Measurements from ENCODE around the gene NPTN. TPM values are rescaled to one million over a fixed set of nuclear protein-coding genes. Genes with fewer than 3 reads are reported as not detected.
"Not testable (repeated sequence)": the region's sequence is repeated elsewhere in the genome, so short reads cannot be mapped to it uniquely, and the experiment has no call there.

NPTN gene
- total and polyA plus RNA-seq, 12 donors, result 89.9 to 212 (median 186) TPM

GRCh38 chr15:73578026-73578425, 55.2 kb downstream of the NPTN start:
- no peak overlapping the region for H3K27ac ChIP-seq
- no peak for TF ChIP-seq CTCF (IDR thresholded peaks at IDR 0.05)
- no peak for ATAC-seq
- H3K36me3 ChIP-seq, result peaks cover 0 to 98% (median 24%) of the 10 kb centered on the region in 9 donors
- WGBS, 2 donors, result 86 to 91% methylated on average over 2 of the region's 2 CpGs
- intact Hi-C loops (cut with DNase I), result no loop called here
- H3K27me3 ChIP-seq, result no peaks in the 10 kb centered on the region
- no peaks in the 10 kb centered on the region for H3K9me3 ChIP-seq
- no peak for DNase-seq
- peaks cover 3 to 35% (median 23%) of the 10 kb centered on the region in 9 donors for H3K4me1 ChIP-seq
- no peak overlapping the region for H3K4me3 ChIP-seq

GRCh38 chr15:73577593-73577992, 55.6 kb downstream of the NPTN start:
- H3K27ac ChIP-seq; ATAC-seq; H3K4me3 ChIP-seq; H3K27me3 ChIP-seq; H3K9me3 ChIP-seq; DNase-seq; intact Hi-C loops (cut with DNase I): not testable (repeated sequence)
- peaks cover 3 to 39% (median 23%) of the 10 kb centered on the region in 9 donors for H3K4me1 ChIP-seq
- peaks cover 0 to 98% (median 22%) of the 10 kb centered on the region in 9 donors for H3K36me3 ChIP-seq

- intact Hi-C loops (cut with DNase I), result no loop called here
- H3K4me1 ChIP-seq, result peaks cover 3 to 43% (median 24%) of the 10 kb centered on the region in 9 donors
- 44 to 55% methylated on average over 3 of the region's 3 CpGs for WGBS, 2 donors
- DNase-seq (peak; percentile 54 to 58), ATAC-seq (peak; percentile 66 to 96 (median 87))
- no peaks in the 10 kb centered on the region for H3K9me3 ChIP-seq
- peaks cover 0 to 98% (median 18%) of the 10 kb centered on the region in 9 donors for H3K36me3 ChIP-seq
- H3K27ac ChIP-seq, result peak overlapping the region in 7 of 10 donors; percentile 22 to 58 (median 41)
- TF ChIP-seq CTCF (IDR thresholded peaks at IDR 0.05), result no peak
- no peaks in the 10 kb centered on the region for H3K27me3 ChIP-seq
- no peak overlapping the region for H3K4me3 ChIP-seq
Measured at GRCh38 chr15:73575636-73576247, 57.4 kb downstream of the NPTN start.

- 48 to 52% methylated on average over 9 of the region's 9 CpGs for WGBS, 2 donors
- H3K4me3 ChIP-seq, result no peak overlapping the region
- ATAC-seq (peak; percentile 36 to 87 (median 60)), DNase-seq (peak in 1 of 2 donors; percentile 66)
- no peak for TF ChIP-seq CTCF (IDR thresholded peaks at IDR 0.05)
- no peaks in the 10 kb centered on the region for H3K9me3 ChIP-seq
- H3K27me3 ChIP-seq, result no peaks in the 10 kb centered on the region
- peaks cover 0 to 100% (median 37%) of the 10 kb centered on the region in 9 donors for H3K36me3 ChIP-seq
- H3K27ac ChIP-seq, result peak overlapping the region in 7 of 10 donors; percentile 9 to 32 (median 19)
- peaks cover 3 to 43% (median 24%) of the 10 kb centered on the region in 9 donors for H3K4me1 ChIP-seq
- intact Hi-C loops (cut with DNase I), result loop anchor here in 1 of 10 donors (5.0 kb wide), 1 partner anchor 34 kb away; no protein-coding TSS in a partner anchor
Measured at GRCh38 chr15:73573572-73573971, 59.6 kb downstream of the NPTN start.

DNA sequence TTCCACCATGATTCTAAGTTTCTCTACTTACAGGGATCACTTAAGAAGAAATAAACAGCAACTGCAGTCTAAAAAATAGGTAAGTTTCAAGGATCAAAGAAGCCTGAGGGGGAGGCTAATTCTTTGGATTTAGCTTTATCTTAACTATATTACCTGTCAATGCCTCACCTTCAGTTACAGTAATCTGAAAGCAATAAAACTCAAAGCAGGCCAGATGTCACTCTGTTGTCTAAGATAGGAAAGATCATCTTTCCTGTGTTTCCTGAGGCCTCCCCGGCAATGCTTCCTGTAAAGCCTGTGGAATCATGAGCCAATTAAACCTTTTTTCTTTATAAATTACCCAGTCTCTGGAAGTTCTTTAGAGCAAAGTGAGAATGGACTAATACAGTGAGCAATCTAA, 60.2 kb downstream of the NPTN start:
- H3K36me3 ChIP-seq, result peaks cover 0 to 100% (median 42%) of the 10 kb centered on the region in 9 donors
- peaks cover 3 to 43% (median 24%) of the 10 kb centered on the region in 9 donors for H3K4me1 ChIP-seq
- intact Hi-C loops (cut with DNase I), result loop anchor here in 1 of 10 donors (5.0 kb wide), 1 partner anchor 34 kb away; no protein-coding TSS in a partner anchor
- DNase-seq, result no peak
- no peak for ATAC-seq
- H3K4me3 ChIP-seq, result no peak overlapping the region
- no peak for TF ChIP-seq CTCF (IDR thresholded peaks at IDR 0.05)
- H3K27ac ChIP-seq, result peak overlapping the region in 7 of 10 donors; percentile 9 to 32 (median 19)
- H3K9me3 ChIP-seq, result no peaks in the 10 kb centered on the region
- no peaks in the 10 kb centered on the region for H3K27me3 ChIP-seq
- WGBS, 2 donors, result 54 to 65% methylated on average over 1 of the region's 1 CpG
